GM18520 (cell line): ENCODE measurements around the gene KPNA3.

Experiments used
- ATAC-seq: cut with Tn5 transposase; IDR thresholded peaks from one replicate; pipeline ENCODE4 v1.9.1; 2021; ENCODE audit not compliant: unreplicated experiment

The KPNA3 gene

DNA sequence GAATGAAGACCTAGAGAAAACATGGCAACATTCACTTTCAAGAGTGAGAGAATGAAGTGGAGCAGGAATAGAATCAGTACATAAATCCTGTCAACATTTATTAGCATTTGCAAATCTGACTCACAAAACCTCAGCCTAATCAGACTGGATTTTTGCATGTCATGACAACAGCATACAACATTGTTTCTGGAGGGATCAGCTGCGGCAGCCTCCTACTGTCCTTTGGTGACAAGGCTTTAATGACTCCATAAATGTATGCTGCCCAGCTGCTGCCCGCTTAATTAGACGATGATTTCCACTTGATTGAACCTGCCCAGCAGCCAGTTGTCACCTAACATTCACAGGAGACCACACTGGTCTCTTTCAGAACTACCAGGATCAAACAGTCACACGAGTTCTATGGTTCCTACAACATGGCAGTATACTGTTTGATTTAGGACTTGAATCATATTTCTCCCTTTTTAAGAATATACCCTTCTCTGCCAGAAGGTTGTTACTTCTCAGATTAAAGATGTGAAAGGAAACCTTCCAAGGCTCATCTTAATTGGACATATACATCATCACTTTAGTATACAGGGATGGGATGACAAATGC is 110.5 kb downstream of the KPNA3 start:
- no peak for ATAC-seq

DNA sequence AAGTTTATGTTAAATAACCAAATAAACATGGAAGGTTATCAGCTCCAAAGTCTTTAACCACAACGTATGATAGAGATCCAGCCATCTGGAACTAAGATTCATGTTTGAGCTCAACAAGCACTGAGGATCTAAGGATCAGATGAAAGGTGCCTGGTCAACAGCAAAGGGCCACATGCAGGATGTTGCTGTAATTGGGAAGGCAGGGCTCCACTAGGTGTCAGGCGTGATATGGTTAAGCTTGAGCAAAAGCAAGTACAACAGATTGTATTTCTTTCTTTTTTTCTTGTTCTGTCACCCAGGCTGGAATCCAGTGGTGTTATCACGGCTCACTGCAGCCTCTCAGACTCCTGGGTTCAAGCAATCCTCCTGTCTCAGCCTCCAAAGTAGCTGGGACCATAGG is 113.2 kb downstream of the KPNA3 start:
- no peak for ATAC-seq

DNA sequence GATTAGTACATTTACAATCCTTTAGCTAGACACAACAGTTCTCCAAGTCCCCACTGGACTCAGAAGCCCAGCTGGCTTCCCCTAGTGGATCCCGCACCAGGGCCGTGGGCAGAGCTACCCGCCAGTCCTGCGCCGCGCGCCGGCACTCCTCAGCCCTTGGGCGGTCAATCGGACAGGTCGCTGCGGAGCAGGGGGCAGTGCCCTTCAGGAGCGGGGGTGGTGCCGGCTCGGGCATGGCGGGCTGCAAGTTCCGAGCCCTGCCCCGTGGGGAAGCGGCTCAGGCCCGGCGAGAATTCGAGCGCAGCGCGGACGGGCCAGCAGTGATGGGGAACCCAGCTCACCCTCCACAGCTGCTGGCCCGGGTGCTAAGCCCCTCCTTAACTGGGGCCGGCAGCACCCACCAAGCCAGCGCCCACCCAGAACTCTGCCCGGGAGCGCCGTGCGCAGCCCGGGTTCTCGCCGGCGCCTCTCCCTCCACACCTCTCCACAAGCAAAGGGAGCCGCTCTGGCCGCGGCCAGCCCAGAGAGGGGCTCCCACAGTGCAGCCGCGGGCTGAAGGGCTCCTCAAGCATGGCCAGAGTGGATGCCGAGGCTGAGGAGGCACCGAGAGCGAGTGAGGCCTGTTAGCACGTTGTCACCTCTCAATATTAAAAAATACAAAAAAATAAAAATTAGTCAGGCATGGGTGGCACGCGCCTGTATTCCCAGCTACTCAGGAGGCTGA is 114.1 kb downstream of the KPNA3 start:
- no peak for ATAC-seq

GRCh38 chr13:49676581-49677298 is 115.7 kb downstream of the KPNA3 start:
- no peak for ATAC-seq

GRCh38 chr13:49670828-49671227 is 121.7 kb downstream of the KPNA3 start:
- no peak for ATAC-seq

GRCh38 chr13:49669735-49670309 is 122.7 kb downstream of the KPNA3 start:
- no peak for ATAC-seq

- ATAC-seq = no peak
Measured at GRCh38 chr13:49667773-49668172, 124.7 kb downstream of the KPNA3 start.

DNA sequence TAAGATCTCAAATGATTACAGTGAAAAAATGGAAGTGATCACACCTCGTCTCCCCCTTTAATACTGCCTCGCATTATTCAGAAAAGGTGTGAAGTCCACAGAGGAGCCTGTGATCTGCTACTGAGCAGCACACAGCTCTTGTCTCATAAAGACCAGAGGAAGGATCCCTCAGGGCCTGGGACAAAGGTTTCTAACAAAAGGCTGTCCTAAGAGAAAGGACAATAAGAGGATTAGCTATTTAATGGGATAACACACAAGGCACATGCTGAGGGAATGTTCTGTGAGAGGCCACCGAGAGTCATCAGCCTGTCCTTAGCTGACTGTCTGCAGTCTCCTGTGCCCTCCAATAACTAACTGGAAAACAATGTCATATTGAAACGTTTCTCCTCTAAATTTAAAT is 127.9 kb downstream of the KPNA3 start:
- ATAC-seq = no peak

GRCh38 chr13:49657241-49657641 is 135.2 kb downstream of the KPNA3 start:
- no peak for ATAC-seq

DNA sequence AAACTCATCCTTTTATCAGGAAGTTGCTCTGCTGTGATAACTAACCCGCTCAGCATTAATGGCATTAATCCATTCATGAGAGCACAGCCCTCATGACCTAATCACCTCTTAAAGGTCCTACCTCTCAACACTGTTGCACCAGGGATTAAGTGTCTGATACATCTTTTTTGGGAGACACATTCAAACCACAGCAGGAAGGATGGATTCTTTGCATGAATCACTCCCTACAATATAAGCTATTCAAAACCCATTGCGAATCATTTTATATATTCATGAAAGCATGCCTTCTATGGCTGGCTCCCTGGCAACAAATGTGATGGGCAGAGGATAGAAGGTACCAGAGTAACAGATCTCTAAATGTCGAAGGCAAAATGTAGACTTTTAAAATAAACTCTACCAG is 136.6 kb downstream of the KPNA3 start:
- no peak for ATAC-seq

- no peak for ATAC-seq
Measured at GRCh38 chr13:49654011-49654410, 138.5 kb downstream of the KPNA3 start.

DNA sequence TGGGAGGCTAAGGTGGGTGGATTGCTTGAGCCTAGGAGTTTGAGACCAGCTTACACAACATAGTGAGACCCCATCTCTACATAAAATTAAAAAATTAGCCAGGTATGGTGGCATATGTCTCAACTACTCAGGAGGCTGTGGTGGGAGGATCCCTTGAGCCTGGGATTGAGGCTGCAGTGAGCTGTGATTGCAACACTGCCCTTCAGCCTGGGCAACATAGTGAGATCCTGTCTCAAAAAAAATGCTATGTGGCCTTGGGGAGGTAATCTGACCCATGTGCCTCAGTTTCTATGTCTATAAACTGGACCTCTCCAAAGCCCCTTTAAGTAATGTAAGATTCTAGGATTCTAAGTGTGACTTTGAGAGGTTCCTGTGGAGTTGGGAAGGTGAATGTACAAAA is 139.0 kb downstream of the KPNA3 start:
- no peak for ATAC-seq

DNA sequence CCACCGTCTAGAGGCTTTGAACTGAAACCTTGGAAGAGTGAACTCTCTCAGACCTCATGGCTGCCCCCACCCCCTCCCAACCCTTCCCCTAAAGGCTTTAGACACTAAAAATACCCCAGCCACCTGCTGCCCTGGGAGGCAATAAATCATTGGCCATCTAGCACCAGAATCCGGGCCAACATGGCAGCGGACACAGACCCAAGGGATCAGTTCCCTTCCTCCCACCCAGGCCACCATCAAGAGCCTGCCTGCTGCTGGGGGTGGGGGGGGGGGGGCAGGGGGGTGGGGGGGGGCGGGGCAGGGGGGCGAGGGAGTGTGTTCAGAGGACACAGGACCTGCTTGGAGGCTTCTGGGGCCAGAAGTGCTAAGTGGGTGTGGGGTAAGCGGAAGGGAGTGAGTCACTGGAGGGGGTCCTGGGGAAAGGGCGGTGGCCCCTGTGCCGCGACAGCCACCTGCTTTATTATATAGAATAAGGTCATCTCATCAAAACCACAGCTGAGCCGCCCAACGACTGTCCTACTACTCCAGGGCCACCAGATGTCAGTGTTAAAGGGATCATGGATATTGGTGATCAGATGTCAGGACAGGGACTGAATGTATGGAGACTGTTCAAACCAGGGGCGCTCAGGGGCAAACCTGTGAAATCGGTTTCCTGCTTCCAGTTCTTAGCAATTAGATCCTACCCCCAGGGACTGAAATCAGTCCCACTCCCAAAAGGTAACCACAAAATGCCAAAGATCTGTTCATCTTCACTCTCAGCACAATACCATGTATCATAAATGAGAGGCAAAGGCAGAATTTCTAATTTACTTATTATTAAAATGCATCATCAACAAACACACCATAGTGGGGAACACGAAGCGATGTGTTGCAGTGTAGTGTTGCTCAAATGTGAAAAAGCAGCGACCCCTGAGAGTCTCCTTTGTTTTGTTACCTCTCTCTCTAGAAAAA is 139.9 kb downstream of the KPNA3 start:
- no peak for ATAC-seq

- no peak for ATAC-seq
Measured at GRCh38 chr13:49651570-49652354, 140.7 kb downstream of the KPNA3 start.

DNA sequence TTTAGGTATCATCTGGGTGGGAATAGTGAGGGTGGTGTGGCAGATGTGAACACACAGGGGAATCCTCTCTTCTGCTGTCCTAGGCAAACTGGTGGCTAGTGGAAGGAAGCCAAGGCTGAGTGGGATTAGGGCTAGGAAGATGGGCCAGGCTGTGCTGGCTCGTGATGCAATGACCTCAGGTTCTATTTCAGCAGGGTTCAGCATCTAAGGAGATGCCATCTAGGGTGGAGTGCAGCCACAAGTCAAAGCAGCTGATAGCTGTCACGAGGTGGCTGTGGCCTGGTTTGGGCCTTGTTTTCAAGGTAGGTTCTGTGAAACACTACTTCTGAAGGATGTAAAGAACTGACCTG is 142.5 kb downstream of the KPNA3 start:
- no peak for ATAC-seq
